Effector CD4-positive, alpha-beta T cell (primary cell): ENCODE data around the gene PLXNA4.

Experiments
- DNase-seq: peaks from one replicate; pipeline ENCODE4 v3.0.0-alpha.2; 2020

Gene PLXNA4

GRCh38 chr7:132345543-132346129, 230.6 kb downstream of the PLXNA4 start:
- no peak for DNase-seq

GRCh38 chr7:132345030-132345429, 231.2 kb downstream of the PLXNA4 start:
- DNase-seq: no peak

DNA sequence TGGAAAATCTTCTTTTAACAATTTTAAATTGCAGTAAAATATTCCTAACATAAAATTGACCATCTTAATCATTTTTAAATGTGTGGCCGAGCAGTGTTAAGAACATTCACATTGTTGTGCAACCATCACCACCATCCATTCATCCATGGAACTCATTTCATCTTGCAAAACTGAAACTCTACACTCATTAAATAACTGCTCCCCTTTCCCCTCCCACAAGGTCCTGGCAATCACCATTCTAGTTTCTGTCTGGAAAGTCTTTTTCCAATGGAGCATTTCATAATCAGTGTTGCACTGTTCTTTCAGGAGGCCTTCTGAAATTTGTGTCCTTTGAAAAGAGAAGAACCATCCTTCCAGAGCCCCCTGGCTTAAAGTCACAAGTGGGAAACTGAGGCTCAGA, 233.1 kb downstream of the PLXNA4 start:
- no peak for DNase-seq

- no peak for DNase-seq
These were observed 238.7 kb downstream of the PLXNA4 start for GRCh38 chr7:132337450-132338080.

DNA sequence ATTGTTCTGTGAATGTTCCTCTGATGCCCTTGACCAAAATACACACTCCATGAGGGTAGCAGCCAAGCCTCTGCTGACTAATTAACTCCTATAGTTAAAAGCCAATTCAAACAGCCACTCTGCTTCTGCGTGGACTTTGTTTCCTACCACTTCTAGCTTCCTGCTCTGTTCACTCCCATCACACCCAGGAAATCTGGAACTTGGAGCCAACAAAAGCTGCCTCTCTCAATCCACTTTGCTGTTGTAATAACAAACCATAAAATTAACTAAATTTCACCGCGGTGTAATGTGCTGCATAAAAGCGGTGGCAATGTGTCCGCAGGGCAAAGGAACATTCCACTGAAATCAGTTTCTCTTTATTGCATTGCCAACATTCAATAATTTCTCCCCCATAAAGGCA, 239.5 kb downstream of the PLXNA4 start:
- no peak for DNase-seq

GRCh38 chr7:132333301-132333700, 243.0 kb downstream of the PLXNA4 start:
- no peak for DNase-seq

- no peak for DNase-seq
These were observed 247.5 kb downstream of the PLXNA4 start for GRCh38 chr7:132328760-132329159.

DNA sequence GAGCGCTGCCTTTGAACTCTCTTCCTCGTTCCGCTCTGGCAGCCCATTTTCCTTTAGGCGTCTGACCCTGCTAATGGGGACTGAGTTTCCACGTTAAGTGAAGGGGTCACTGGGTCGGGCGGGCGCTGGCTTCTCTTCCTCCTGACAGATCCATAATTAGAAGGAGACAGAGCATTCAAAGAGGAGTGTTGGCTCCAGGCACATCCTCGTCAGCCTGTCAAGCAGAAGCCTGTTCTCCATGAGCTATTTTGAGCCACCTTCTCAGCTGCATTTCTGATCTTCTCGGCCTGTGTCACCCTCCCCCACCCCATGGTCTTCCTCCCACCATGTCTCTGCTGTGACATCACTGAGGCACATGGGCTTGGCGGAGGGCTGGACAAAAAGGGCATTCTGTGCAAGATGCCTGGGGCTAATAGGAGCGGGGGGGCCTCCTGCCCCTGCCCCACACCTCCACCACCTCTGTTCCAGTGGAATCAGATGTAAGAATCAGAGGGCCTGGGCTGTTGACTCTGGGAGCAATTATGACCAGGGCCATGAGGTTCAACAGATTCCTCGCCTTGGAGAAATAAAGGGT, 248.1 kb downstream of the PLXNA4 start:
- DNase-seq: no peak

GRCh38 chr7:132326878-132327589, 249.2 kb downstream of the PLXNA4 start:
- DNase-seq: no peak

DNA sequence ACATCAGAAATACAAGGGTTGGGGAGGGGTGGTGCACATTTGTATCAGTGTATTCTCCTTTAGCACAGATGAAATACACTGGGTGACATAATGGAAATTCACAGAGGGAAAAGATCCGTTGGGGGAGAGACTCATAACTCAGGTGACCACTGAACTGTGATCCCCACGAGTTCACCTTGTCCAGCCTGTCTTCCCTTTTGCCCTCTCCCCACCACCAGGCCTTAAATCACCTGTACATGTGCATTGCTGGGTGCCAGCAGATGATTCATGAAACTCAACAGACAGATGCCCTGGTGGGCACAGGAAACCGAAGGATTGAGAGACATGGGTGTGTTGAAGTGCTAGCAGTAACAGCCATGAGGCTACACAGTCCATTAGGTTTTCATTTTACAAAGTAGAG, 253.3 kb downstream of the PLXNA4 start:
- no peak for DNase-seq

- no peak for DNase-seq
These were observed 254.9 kb downstream of the PLXNA4 start for GRCh38 chr7:132321387-132321786.

GRCh38 chr7:132319481-132319880, 256.8 kb downstream of the PLXNA4 start:
- DNase-seq: no peak

DNA sequence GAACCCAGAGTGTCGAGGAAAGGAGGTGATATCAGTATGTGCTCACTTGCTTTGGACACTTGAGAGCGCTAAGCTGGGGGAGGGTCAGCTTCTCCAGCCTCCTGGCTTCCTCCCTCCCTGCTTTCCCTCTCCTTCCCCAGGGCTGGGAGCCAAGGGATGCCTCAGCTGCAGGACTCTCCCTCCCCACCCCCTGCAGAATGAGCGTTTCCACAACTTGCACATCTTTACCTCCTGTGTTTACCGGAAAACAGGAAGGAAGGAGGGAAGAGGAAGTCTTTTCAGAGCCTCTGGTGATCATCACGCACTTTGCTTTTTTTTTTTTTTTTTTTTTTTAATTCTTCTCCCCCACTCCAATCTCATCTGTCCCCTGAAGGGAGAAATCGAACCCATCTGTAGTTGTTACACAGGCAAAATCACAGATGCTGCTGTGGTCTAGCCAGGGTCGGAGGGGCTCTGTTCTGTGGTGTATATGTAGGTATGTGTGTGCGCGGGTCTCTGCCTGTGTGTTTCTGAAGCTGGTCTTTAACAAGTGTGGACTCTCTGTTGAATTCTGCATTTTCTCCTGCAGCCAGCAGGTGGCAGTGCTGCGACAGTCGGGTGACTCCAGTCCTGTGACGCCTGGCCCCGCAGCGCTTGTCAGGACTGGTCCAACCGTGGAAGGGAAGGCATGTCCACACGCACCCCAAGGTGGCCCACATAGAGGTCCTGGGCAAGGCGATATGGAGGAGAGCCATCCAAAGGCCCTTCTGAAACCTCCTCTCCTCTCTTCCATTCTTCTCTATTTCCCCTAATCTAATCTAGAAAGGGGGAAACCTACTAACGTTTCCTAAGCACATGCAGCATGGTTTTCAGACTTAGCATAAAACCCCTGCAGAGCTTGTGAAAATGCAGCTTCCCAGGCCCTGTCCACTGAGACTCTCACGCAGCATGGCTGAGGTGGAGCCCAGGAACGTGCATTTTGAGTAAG, 257.6 kb downstream of the PLXNA4 start:
- DNase-seq: peak; percentile 58

DNA sequence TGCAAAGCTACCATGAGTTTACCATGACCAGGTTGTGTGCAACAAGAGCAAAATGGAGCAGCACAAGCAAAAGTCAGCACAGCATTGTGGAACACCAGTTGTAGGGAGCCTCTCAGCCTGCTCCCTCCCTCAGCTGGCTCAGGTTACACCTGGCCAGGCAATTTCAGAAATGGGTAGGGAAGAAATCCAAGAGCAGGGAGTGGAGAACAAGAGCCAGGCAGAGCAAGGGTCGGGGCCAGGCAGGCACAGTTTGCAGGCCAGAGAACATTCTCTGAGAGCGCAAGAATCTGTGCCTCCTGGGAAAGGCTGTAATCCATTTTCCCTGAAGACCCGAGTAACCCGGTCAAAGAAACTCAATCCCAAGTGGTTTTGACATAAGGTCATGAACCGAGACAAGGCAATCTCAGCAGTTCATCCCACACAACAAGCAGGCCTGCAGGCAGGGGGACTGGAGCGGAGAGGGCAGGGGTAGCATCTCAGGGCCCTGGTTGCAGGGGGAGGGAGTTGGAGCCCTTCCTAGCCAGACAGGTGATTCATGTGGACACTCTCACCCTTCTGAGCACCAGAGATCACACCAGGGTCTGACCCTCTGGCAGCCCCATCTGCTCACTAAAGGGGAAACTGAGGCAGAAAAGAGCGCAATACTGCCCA, 258.4 kb downstream of the PLXNA4 start:
- DNase-seq: no peak

GRCh38 chr7:132312531-132313055, 263.7 kb downstream of the PLXNA4 start:
- DNase-seq: no peak

DNA sequence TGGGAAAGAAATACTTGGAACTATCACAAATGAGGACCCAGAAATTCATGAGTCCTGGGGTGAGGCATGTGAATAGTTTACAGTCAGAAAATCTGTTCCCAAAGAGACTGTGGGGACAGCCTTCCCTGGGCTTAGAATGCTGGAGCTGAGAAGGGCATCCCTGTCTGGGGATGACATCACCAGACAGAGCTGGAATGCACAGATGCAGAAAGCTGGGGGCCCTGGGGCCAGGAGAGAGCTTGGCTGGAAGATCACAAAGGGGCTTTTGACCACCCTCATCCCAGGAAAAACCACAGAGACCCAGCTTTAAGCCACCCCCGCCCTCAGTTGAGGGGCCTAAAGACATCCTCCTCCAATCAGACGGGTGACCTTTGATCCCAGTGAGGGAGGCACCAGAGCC, 264.5 kb downstream of the PLXNA4 start:
- no peak for DNase-seq

- no peak for DNase-seq
These were observed 267.0 kb downstream of the PLXNA4 start for GRCh38 chr7:132309102-132309805.

GRCh38 chr7:132307465-132307864, 268.8 kb downstream of the PLXNA4 start:
- DNase-seq: no peak

DNA sequence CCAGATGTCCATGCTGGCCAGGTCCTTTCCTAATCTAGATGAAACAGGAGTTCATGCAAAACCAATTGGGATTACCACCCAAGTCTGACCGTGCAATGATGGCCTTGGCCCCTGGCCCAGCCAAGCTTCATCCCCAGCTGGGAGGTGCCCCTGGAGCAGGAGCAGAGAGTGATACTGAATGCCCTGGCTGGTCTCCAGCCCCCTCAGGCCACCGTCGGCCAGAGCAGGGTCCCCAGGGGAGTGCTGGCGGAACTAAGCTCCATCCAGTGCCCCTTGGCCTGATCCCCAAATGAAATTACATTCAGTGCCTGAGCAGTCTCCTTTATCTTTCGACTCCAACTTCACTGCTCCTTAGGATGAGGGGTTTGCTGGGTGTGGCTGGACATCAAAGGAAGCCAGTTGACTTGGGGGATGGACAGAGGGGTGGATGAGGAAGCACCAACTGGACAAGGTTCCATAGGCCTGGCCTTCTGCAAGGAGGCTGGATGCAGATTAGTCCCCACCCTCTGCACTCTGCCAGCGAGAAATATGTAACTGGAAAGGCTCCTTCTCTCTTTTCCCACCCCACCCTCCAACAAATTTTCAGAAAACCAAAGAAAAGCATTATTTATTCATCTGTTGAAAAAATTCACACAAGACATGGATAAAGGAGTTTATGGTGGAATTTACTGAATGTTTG, 275.5 kb downstream of the PLXNA4 start:
- no peak for DNase-seq

GRCh38 chr7:132298790-132299189, 277.5 kb downstream of the PLXNA4 start:
- no peak for DNase-seq

DNA sequence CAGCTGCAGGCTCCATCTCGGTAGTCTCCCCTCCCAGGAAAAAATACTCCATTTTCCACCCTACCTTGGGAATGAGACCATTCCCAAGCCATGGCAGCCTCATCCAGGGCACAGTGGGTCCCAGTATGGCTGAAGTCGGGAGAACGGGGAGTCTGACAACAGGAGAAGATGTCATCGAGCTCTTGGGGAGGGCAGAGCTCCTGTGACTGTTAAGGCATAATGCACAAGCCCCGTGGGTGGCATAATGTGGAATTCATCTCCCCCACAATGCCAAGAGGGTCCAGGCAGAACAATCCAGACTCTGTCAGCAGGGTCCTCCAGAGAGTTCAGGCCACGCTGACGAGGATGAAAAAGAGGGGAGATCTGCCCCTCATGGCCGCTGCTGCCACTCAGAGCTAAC, 279.4 kb downstream of the PLXNA4 start:
- DNase-seq: no peak
